GM19238 (cell line): ENCODE measurements around the gene EHBP1L1.

Experiments used
- DNase-seq: peaks from one replicate; pipeline ENCODE4 v3.0.0; 2011; ENCODE audit warnings: low spot score; ENCODE audit not compliant: insufficient read length

Gene EHBP1L1

GRCh38 chr11:65575568-65576231, at the start of gene EHBP1L1:
TSS of gene EHBP1L1 (plus strand) at chr11:65576053. CDS start at chr11:65576303, 250 bp downstream.
- peak; percentile 92 for DNase-seq

- DNase-seq: no peak
These were observed 49.1 kb upstream of the EHBP1L1 start for GRCh38 chr11:65526744-65527143.

DNA sequence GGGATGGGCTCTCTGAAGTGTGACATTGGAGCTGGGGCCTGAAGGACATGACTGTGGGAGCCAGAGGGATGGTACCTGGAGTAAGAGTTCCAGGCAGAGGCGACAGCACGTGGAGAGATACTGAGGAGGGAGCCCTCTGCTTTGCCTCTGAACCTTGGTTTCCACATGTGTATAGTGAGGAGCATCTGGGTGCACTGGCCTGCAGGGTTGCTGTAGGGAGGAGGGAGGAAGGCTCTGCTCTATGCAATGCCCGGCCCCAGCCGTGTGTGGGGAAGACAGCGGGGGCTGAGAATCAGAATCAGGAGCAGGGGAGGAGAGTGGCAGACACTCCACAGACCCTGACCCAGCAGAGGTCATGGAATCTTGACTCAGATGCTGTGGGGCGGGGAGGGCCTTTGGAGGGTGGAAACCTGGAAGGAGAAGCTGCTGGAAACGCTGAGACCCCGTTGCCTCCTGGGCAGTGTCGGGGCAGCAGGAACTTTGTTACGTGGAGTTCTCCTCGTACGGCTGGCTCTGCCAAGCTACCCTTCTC, 47.0 kb upstream of the EHBP1L1 start:
- no peak for DNase-seq

DNA sequence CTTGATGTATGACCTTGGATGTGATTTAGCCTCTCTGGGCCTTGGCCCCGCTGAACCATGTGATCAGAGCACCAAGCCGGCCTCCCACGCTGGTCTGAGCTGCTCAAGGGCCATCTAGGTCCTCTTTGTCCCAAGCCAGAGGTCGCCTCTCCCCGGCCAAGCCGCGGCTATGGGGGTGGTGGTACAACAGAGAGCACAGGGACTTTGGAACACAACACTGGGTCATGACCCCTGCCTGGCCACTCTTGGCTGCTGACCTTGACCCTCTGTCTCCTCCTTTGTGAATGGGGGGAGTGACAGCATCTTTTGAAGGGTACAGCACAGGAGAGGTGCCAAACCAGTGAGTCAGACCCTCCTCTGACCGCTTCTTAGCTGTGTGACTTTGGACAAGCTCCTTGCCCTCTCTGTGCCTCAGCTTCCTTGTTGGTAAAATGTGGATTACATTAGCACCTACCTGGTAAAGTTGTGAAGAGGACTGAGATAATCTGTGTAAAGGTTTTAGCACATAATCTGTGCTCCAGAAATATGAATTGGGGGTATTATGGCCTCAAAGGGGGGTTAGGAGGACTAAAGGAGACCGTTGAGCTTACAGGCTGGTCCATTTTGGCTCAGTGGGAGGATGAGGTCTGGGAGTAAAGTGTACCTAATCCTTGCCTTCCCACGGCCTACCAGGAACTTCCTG, 46.2 kb upstream of the EHBP1L1 start:
- DNase-seq: no peak

- DNase-seq: no peak
These were observed 45.7 kb upstream of the EHBP1L1 start for GRCh38 chr11:65530157-65530496.

GRCh38 chr11:65532388-65533064, 43.3 kb upstream of the EHBP1L1 start:
- no peak for DNase-seq

GRCh38 chr11:65535102-65535501, 40.8 kb upstream of the EHBP1L1 start:
- DNase-seq: no peak

- DNase-seq: no peak
These were observed 39.2 kb upstream of the EHBP1L1 start for GRCh38 chr11:65536412-65537295.

DNA sequence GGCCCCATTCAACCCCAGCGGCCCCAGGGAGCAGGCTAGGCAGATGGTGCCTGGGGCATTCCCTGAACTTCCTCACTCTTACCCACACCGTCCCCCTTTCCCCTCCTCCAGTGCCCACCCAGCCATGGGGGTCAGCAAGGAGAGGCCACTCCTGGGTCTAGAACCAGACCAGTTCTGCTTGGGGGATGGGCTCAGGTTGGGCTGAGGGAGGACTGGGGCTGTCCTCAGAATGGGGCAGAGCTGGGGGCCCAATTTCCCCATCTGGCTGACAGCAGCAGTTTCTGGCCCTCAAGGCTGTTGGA, 38.6 kb upstream of the EHBP1L1 start:
- DNase-seq: no peak

- DNase-seq: no peak
These were observed 38.1 kb upstream of the EHBP1L1 start for GRCh38 chr11:65537620-65538231.

- no peak for DNase-seq
These were observed 37.5 kb upstream of the EHBP1L1 start for GRCh38 chr11:65538232-65538914.

DNA sequence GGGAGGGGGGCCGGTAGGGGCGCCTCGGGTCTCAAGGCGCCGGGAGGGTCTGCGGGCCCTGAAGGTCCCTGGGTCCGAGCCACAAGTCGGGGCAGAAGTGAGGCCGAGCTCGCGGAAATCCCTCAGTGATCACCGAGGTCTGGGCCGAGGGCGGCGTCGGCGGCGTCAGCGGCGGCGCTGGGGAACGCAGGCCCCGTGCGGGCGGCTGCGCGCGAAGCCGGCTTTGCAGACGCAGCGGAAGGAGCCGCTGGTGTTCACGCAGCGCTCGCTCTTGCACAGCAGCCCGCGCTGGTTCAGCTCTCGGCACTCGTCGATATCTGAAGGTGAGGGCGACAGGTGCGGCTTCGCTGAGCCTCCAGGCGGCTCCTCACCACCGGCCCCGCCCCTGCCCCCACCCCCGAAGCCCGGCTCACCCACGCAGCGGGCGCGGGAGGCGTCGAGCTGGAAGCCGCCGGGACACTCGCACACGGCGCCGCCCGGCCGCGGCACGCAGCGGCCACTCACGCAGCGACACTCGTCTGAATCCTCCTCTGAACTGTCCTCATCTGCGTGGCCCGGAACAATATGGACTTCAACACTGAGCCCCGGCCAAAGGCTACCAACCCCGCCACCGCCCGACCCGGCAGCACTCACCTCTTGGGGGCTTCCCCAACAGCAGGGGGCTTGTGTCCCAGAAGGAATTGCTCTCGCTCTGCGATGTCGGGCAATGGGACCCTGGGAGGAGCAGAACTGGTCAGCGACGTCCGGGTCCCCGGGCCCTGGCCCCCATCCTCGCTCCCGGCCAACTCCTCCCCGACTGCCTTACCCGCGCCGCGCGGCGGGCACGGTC, 36.7 kb upstream of the EHBP1L1 start:
- DNase-seq: no peak

- peak; percentile 85 for DNase-seq
These were observed 36.0 kb upstream of the EHBP1L1 start for GRCh38 chr11:65539744-65540289.

- peak; percentile 98 for DNase-seq
These were observed 35.4 kb upstream of the EHBP1L1 start for GRCh38 chr11:65540290-65541092.

DNA sequence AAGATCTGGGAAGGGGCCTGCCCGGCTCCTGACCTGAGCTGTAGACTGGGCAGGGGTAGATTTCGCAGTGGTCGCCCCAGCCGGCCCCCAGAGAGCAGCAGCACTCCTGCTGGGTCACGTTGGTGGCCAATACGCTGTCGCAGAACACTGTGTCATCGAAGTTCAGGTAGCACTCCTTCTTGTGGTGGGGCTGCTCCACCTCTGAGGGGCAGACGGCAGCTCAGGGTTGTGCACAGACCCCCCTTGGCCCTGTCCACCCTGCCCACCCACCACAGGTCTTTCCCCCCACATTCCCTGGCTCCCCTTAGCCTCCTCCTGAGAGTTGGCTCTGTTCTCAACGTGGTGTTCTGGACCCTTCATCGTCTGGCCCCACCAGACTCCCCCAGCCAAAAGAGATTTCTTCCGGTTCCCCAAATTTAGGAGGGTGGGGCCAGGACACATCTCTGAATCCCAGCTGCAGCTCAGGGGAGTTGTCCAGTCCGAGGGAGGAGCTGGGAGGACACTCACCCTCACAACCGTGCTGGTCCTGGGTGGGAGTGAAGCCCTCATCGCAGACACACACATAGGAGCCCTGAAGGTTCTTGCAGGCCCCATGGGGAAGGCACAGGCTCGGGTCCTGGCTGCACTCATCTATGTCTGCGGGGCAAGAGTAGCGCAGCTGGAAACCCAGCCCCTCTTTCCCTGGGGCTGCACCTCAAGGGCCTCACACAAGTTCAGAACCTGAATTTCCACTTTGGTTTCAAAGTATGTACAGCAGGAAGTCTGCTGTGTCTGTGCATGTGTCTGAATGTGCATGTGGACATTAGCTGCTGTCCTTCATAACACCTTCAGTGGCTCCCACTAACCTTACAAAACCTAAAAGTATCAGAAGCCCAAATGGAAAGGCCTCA, 34.5 kb upstream of the EHBP1L1 start:
- no peak for DNase-seq

- no peak for DNase-seq
These were observed 33.0 kb upstream of the EHBP1L1 start for GRCh38 chr11:65542738-65543390.

GRCh38 chr11:65545853-65546216, 30.0 kb upstream of the EHBP1L1 start:
- no peak for DNase-seq
